ENCODE results near the gene MAGEA12.
"Not testable (repeated sequence)": the region's sequence is repeated elsewhere in the genome, so short reads cannot be mapped to it uniquely, and the experiment has no call there.

Gene MAGEA12, protein sequence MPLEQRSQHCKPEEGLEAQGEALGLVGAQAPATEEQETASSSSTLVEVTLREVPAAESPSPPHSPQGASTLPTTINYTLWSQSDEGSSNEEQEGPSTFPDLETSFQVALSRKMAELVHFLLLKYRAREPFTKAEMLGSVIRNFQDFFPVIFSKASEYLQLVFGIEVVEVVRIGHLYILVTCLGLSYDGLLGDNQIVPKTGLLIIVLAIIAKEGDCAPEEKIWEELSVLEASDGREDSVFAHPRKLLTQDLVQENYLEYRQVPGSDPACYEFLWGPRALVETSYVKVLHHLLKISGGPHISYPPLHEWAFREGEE

GRCh38 chrX:152733261-152733975, at the start of gene MAGEA12, which contains the start of gene CSAG1:
MAGEA12 (plus strand) TSS chrX:152733757; CDS start chrX:152736162, 2,405 bp downstream.
CSAG1 (minus strand) TSS chrX:152733721; CDS start chrX:152732460, 1,261 bp downstream.
- peak within 1 kb of the TSS; percentile 82 for H3K27ac ChIP-seq
- TF ChIP-seq, protein P1, sequence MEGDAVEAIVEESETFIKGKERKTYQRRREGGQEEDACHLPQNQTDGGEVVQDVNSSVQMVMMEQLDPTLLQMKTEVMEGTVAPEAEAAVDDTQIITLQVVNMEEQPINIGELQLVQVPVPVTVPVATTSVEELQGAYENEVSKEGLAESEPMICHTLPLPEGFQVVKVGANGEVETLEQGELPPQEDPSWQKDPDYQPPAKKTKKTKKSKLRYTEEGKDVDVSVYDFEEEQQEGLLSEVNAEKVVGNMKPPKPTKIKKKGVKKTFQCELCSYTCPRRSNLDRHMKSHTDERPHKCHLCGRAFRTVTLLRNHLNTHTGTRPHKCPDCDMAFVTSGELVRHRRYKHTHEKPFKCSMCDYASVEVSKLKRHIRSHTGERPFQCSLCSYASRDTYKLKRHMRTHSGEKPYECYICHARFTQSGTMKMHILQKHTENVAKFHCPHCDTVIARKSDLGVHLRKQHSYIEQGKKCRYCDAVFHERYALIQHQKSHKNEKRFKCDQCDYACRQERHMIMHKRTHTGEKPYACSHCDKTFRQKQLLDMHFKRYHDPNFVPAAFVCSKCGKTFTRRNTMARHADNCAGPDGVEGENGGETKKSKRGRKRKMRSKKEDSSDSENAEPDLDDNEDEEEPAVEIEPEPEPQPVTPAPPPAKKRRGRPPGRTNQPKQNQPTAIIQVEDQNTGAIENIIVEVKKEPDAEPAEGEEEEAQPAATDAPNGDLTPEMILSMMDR (conservative IDR thresholded peaks at IDR 0.05), result no peak
- TF ChIP-seq ZFX (IDR thresholded peaks at IDR 0.05), result no peak

DNA sequence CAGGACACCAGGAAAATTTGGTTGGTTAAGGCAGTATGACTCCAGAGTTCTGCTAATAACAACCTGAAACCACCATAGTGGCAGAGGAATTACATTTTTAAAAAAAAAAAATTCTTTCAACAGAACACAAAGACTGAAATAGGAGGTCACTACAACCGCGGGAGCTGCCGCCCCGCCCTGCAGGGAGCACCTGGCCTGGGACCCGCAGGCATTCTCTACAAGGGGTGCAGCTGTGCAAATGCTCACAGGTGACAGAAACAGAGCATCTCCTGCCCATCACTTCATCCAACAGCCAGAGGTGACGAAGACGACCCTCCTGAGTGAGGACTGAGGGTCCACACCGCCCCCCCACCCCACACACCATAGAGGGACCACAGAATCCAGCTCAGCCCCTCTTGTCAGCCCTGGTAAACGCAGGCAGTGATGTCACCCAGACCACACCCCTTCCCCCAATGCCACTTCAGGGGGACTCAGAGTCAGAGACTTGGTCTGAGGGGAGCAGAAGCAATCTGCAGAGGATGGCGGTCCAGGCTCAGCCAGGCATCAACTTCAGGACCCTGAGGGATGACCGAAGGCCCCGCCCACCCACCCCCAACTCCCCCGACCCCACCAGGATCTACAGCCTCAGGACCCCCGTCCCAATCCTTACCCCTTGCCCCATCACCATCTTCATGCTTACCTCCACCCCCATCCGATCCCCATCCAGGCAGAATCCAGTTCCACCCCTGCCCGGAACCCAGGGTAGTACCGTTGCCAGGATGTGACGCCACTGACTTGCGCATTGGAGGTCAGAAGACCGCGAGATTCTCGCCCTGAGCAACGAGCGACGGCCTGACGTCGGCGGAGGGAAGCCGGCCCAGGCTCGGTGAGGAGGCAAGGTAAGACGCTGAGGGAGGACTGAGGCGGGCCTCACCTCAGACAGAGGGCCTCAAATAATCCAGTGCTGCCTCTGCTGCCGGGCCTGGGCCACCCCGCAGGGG, 35.3 kb upstream of the MAGEA12 start, which contains the start of gene MAGEA3:
MAGEA3 (plus strand) TSS at position 843 of the 980 bp plus-strand sequence. CDS start 2,039 bp downstream, outside the sequence.
- not testable (repeated sequence) for H3K27ac ChIP-seq

- H3K27ac ChIP-seq, result not testable (repeated sequence)
Measured at GRCh38 chrX:152700390-152700789, 33.2 kb upstream of the MAGEA12 start.

DNA sequence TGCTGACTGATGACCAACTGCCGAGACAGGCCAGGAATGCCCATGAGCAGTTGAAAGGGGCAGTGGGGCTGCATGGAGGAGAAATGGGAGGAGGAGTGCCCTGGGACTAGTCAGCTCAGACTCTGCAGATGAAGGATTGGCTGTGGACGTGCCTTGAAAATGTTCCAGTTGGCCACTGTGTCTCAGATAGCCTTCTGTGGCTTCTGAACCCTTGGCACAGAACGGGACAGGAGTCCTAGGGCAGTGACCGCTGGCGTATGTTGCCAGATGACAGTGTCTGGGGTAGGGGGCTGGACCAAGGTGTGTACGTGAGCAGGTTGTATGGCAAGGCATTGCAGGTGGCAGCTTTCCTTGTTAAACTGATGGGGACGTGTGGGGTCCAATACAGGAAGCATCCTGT, 27.1 kb upstream of the MAGEA12 start:
- H3K27ac ChIP-seq, result not testable (repeated sequence)

DNA sequence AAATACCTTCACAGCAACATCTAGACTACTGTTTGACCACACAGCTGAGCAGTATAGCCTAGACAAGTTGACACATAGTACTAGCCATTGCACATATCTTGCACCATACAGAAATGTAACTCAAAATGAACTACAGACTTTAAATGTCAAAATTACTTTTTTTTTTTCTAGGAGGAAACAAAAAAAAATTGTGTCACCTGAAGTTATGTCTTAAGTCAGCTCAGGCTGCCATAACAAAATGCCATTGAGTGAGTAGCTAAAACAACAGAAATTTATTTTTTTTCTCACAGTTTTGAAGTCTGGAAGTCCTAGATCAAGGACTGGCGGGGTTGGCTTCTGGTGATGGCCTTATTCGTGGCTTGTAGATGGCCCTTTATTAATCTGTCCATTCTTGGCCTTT, 24.4 kb upstream of the MAGEA12 start, which contains the start of gene CSAG2:
CSAG2 (minus strand) TSS at position 101 of the 400 bp plus-strand sequence. CDS start 161 bp downstream, outside the sequence.
- H3K27ac ChIP-seq, result not testable (repeated sequence)

- not testable (repeated sequence) for H3K27ac ChIP-seq
Measured at GRCh38 chrX:152713195-152713594, 20.4 kb upstream of the MAGEA12 start.

- not testable (repeated sequence) for H3K27ac ChIP-seq
Measured at GRCh38 chrX:152713815-152714787, 19.5 kb upstream of the MAGEA12 start, which contains the start of gene MAGEA2B. MAGEA2B (plus strand) TSS chrX:152714628; CDS start chrX:152717107, 2,479 bp downstream.

GRCh38 chrX:152725409-152725808, 8.1 kb upstream of the MAGEA12 start:
- TF ChIP-seq, protein P1 (conservative IDR thresholded peaks at IDR 0.05), result no peak
- TF ChIP-seq ZFX (IDR thresholded peaks at IDR 0.05), result no peak
- no peak overlapping the region for H3K27ac ChIP-seq

GRCh38 chrX:152734143-152734858, 744 bp downstream of the MAGEA12 start:
- peak overlapping the region; percentile 82 for H3K27ac ChIP-seq

GRCh38 chrX:152735101-152735500, 1.5 kb downstream of the MAGEA12 start:
- TF ChIP-seq ZFX (IDR thresholded peaks at IDR 0.05), result no peak
- no peak overlapping the region for H3K27ac ChIP-seq
